Omental fat pad (tissue), 4 donors: ENCODE data around the gene RAD17. TPM values are rescaled to one million over a fixed set of nuclear protein-coding genes. Genes with fewer than 3 reads are reported as not detected.
"Not testable (repeated sequence)": the region's sequence is repeated elsewhere in the genome, so short reads cannot be mapped to it uniquely, and the experiment has no call there.

Source experiments
- ATAC-seq: fragments of 150-250 bp; one replicate; pipeline ENCODE4 v1.9.1; 2016; ENCODE audit warnings: mild to moderate bottlenecking, moderate library complexity; ENCODE audit not compliant: low FRiP score
- DNase-seq: peaks from one replicate; pipeline ENCODE4 v3.0.0-alpha.2; 2019; ENCODE audit warnings: low spot score
- total RNA-seq, 4 donors: library from RNA; depleted of rRNA; stranded (reverse); fragments of >200 nt; gene quantifications; one replicate each; pipeline ENCODE4 v1.1.0, GENCODE V29; 2016
- TF ChIP-seq, protein P1 (sequence below), 3 donors: fragments of 450-650 bp; IDR thresholded peaks; one replicate each; pipeline ENCODE4 v1.5.1; 2016 to 2017; ENCODE audit warnings: antibody characterized with exemption in 3 of 3, mild to moderate bottlenecking in 3 of 3, moderate library complexity in 2 of 3

Gene RAD17
- total RNA-seq, 4 donors from 2014 or later: 9.6 to 22.4 (median 11.4) TPM

GRCh38 chr5:69364850-69365249 is 4.8 kb upstream of the RAD17 start:
- no peak for ATAC-seq
- TF ChIP-seq, protein P1, sequence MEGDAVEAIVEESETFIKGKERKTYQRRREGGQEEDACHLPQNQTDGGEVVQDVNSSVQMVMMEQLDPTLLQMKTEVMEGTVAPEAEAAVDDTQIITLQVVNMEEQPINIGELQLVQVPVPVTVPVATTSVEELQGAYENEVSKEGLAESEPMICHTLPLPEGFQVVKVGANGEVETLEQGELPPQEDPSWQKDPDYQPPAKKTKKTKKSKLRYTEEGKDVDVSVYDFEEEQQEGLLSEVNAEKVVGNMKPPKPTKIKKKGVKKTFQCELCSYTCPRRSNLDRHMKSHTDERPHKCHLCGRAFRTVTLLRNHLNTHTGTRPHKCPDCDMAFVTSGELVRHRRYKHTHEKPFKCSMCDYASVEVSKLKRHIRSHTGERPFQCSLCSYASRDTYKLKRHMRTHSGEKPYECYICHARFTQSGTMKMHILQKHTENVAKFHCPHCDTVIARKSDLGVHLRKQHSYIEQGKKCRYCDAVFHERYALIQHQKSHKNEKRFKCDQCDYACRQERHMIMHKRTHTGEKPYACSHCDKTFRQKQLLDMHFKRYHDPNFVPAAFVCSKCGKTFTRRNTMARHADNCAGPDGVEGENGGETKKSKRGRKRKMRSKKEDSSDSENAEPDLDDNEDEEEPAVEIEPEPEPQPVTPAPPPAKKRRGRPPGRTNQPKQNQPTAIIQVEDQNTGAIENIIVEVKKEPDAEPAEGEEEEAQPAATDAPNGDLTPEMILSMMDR (IDR thresholded peaks at IDR 0.05): no peak
- no peak for DNase-seq

GRCh38 chr5:69367697-69368279 is 1.8 kb upstream of the RAD17 start:
- DNase-seq (no peak), ATAC-seq (no peak)
- TF ChIP-seq, protein P1 (IDR thresholded peaks at IDR 0.05): no peak

GRCh38 chr5:69368458-69369339 is 919 bp upstream of the RAD17 start:
- TF ChIP-seq, protein P1 (IDR thresholded peaks at IDR 0.05): no peak
- DNase-seq (no peak), ATAC-seq (peak; percentile 62)

DNA sequence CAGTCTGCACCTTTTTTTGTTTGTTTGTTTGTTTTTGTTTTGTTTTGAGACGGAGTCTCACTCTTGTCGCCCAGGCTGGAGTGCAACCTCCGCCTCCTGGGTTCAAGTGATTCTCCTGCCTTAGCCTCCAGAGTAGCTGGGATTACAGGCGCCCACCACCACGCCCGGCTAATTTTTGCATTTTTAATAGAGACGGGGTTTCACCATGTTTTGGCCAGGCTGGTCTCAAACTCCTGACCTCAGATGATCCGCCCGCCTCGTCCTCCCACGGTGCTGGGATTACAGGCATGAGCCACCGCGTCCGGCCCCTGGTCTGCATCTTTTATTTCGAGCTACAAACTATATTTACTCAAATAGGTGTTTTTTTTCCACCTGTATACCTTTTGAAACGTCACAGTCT is 717 bp downstream of the RAD17 start:
- not testable (repeated sequence) for ATAC-seq

GRCh38 chr5:69372394-69372793 is 2.8 kb downstream of the RAD17 start:
- TF ChIP-seq, protein P1 (IDR thresholded peaks at IDR 0.05): no peak
- no peak for DNase-seq
- no peak for ATAC-seq

More for the DNA sequence above, 717 bp downstream of the RAD17 start:
- DNase-seq: not testable (repeated sequence)

GRCh38 chr5:69374911-69375446 is 5.4 kb downstream of the RAD17 start:
- TF ChIP-seq, protein P1 (IDR thresholded peaks at IDR 0.05): no peak
- no peak for DNase-seq

DNA sequence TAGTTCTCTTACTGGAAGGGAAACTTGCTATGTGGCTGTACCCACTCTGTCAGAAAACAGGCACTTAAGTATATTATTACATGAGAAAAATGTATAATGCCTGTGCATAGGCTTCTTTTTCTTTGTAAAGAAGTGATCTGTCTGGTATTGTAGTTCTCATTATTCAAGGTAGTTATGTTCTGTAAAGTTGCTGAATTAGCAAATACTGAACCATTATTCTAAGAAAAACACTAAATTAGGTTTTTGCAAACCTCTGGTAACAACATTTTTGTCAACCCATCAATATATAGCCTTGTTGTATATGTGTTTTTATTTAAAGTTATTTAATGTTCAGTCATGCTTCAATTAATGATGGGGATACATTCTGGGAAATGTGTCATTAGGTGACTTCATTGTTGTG is 8.8 kb downstream of the RAD17 start:
- TF ChIP-seq, protein P1 (IDR thresholded peaks at IDR 0.05): no peak
- ATAC-seq: no peak
- DNase-seq: no peak

More at GRCh38 chr5:69374911-69375446, 5.4 kb downstream of the RAD17 start:
- ATAC-seq: no peak
